Sigmoid colon (tissue), 4 donors: ENCODE data around the gene KAZN.

ENCODE experiments used
- EP300 ChIP-seq, 4 donors: sonication (generic); formaldehyde crosslinking; IDR thresholded peaks; one replicate each; pipeline ENCODE4 v1.6.1; 2017; ENCODE audit warnings: antibody characterized with exemption in 4 of 4
- POLR2A ChIP-seq, 2 donors: fragments of 450-650 bp; IDR thresholded peaks; one replicate each; pipeline ENCODE4 v1.6.1; 2016; ENCODE audit warnings: antibody characterized with exemption in 2 of 2, mild to moderate bottlenecking in 2 of 2, moderate library complexity in 2 of 2
- POLR2AphosphoS5 ChIP-seq, 4 donors: sonication (generic); formaldehyde crosslinking; IDR thresholded peaks; one replicate each; pipeline ENCODE4 v1.6.1; 2017; ENCODE audit warnings: antibody characterized with exemption in 4 of 4
- TF ChIP-seq, protein P1 (sequence below), 4 experiments: fragments of 450-650 bp in 3 of 4; fragments of 200-600 bp in 1 of 4; IDR thresholded peaks; one replicate each; pipeline ENCODE4 v1.5.1; 2016 to 2019; ENCODE audit warnings: antibody characterized with exemption in 4 of 4, mild to moderate bottlenecking in 3 of 4, moderate library complexity in 2 of 4

DNA sequence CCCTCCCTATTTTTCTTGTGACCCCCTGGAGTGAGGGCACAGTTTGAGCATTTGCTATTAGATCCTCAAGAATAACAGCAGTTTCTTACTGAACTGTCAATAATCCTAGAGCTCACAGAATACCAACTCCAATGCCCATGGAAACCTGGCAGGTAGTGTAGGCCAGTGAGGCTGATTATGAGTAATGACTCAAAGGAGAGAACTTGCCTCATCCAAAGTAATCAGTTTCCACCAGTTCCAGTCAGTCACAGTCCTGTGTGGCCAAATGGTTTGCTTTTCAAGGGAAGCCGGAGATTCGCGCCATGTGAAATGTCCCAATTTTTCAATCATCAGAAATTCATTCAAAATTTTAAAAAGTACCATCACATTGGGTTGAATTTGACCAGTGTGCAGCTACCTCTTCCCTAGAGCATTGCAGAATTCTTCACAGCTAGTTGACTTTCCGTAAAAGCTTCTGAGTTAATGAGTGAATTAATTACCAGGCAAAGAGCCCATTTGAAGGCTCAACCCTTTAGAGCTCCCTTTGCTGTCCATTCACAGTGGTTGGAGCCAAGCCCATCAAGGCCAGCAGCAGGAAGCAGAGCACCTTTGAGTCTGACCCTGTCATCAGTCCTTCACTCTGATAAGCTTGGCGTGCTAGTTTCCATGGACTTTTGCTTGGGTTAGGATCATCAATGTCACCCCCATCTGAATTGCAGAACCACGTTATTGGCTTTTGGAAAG is 170.3 kb downstream of the KAZN start:
- TF ChIP-seq EP300 (IDR thresholded peaks at IDR 0.05) (no peak), POLR2A (IDR thresholded peaks at IDR 0.05) (no peak), POLR2AphosphoS5 (IDR thresholded peaks at IDR 0.05) (no peak)
- TF ChIP-seq, protein P1, sequence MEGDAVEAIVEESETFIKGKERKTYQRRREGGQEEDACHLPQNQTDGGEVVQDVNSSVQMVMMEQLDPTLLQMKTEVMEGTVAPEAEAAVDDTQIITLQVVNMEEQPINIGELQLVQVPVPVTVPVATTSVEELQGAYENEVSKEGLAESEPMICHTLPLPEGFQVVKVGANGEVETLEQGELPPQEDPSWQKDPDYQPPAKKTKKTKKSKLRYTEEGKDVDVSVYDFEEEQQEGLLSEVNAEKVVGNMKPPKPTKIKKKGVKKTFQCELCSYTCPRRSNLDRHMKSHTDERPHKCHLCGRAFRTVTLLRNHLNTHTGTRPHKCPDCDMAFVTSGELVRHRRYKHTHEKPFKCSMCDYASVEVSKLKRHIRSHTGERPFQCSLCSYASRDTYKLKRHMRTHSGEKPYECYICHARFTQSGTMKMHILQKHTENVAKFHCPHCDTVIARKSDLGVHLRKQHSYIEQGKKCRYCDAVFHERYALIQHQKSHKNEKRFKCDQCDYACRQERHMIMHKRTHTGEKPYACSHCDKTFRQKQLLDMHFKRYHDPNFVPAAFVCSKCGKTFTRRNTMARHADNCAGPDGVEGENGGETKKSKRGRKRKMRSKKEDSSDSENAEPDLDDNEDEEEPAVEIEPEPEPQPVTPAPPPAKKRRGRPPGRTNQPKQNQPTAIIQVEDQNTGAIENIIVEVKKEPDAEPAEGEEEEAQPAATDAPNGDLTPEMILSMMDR (IDR thresholded peaks at IDR 0.05) = no peak
